Pancreas (tissue), 10 donors: Measurements from ENCODE around the gene SCTR. TPM values are rescaled to one million over a fixed set of nuclear protein-coding genes. Genes with fewer than 3 reads are reported as not detected.

Experiments used
- ATAC-seq, 4 donors: fragments of 200-7000 bp; cut with Tn5 transposase; one replicate each; pipeline versions ENCODE4 v1.8.0 to v1.9.1; 2020; ENCODE audit warnings: mild to moderate bottlenecking in 4 of 4, moderate library complexity in 4 of 4
- DNase-seq, 6 donors: peaks; one replicate each; pipeline ENCODE4 v3.0.0-alpha.2; 2020
- FAIRE-seq: peaks from 2 replicates; lab custom pipeline; 2012; peaks lifted over from hg19 to GRCh38; lab: Jason Lieb, UNC
- H3K27ac ChIP-seq, 4 donors: fragments of 200-600 bp; sonication (generic); 1 replicate in 3 of 4; 2 replicates in 1 of 4; pipeline versions ENCODE4 v1.5.0 to v1.8.0; 2020
- H3K27me3 ChIP-seq, 4 donors: fragments of 200-600 bp; one replicate each; pipeline ENCODE4 v1.8.0; 2021
- H3K36me3 ChIP-seq, 3 donors: fragments of 200-600 bp; sonication (generic) in 1 of 3; one replicate each; pipeline versions ENCODE4 v1.5.0 to v1.8.0; 2020 to 2021
- H3K4me1 ChIP-seq, 3 donors: fragments of 200-600 bp; one replicate each; pipeline ENCODE4 v1.8.0; 2021
- H3K4me3 ChIP-seq, 4 donors: fragments of 200-600 bp; sonication (generic) in 2 of 4; one replicate each; pipeline versions ENCODE4 v1.5.0 to v1.8.0; 2020 to 2021
- H3K9me3 ChIP-seq, 4 donors: fragments of 200-600 bp; one replicate each; pipeline ENCODE4 v1.8.0; 2021
- WGBS, 2 donors: extraction: QIAGEN DNeasy Blood & Tissue Kit; methylation state at CpG; one replicate each; pipeline ENCODE4 v1.1.7; 2013; 5-methylcytosine and 5-hydroxymethylcytosine counted together
- intact Hi-C, 3 donors: fragments of 100-400 bp; cut with DNase I; formaldehyde crosslinking; loops; one replicate each; pipeline versions ENCODE4 v1.11.1 to v1.14.2; 2022
- polyA plus RNA-seq, 2 donors: library from polyadenylated mRNA; stranded (reverse); fragments of 200-250 nt; gene quantifications; one replicate each; pipeline ENCODE4 v1.2.3, GENCODE V29; 2013
- total RNA-seq, 6 donors: library from RNA; stranded (reverse); fragmentation: NEBNext Ultra II Directional in 4 of 6; extraction: Animal tissue kit (Norgen Biotek cat#: 25700) in 4 of 6; gene quantifications; one replicate each; pipeline versions ENCODE4 v1.2.1 to v1.2.4, GENCODE V29; 2021 to 2023
- TF ChIP-seq, protein P1 (sequence below), 4 donors: fragments of 200-600 bp; sonication (generic) in 3 of 4; IDR thresholded peaks; one replicate each; pipeline versions ENCODE4 v1.5.0 to v1.8.0; 2021; ENCODE audit warnings: antibody characterized with exemption in 4 of 4
- donor health status: healthy with polysubstance abuse.
- donor health status: DM: no; HTN: no; CAD: no; lungs with moderate emphysema.
- donor health status: DM: no; HTN: no; CAD: no.
- donor health status: control.
- donor health status: control.
- donor health status: Bipolar disorder and iron deficiency.
- donor health status: DM: yes; HTN: yes; CAD: no.
- donor health status: DM: no; HTN: no; CAD: no.
- donor health status: DM: no; HTN: no; CAD: no.
- donor health status: DM: yes; HTN: yes; CAD: no.

Gene SCTR
- total and polyA plus RNA-seq, 8 donors = 31.9 to 1,263 (median 84.7) TPM

DNA sequence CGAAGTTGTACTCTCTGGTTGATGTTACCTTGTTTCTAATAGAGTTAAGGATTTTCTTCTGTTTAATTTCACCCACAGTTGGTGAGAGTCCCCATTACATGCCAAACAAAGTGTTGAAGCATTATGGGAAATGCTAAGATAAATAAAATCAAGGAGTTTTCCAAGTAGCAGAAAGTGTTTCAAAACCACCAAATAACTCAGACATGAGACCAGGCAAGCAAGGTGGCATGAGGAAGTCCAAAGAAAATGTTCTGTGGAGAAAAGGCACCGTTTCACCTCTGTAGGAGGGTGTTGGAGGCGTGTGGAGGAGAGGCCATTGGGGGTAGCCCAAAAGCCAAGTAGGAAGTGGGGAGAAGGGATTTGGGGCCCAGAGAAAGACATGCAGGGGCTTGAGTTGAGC, 28.6 kb upstream of the SCTR start:
- peak overlapping the region; percentile 10 to 88 (median 59) for H3K27ac ChIP-seq
- TF ChIP-seq, protein P1, sequence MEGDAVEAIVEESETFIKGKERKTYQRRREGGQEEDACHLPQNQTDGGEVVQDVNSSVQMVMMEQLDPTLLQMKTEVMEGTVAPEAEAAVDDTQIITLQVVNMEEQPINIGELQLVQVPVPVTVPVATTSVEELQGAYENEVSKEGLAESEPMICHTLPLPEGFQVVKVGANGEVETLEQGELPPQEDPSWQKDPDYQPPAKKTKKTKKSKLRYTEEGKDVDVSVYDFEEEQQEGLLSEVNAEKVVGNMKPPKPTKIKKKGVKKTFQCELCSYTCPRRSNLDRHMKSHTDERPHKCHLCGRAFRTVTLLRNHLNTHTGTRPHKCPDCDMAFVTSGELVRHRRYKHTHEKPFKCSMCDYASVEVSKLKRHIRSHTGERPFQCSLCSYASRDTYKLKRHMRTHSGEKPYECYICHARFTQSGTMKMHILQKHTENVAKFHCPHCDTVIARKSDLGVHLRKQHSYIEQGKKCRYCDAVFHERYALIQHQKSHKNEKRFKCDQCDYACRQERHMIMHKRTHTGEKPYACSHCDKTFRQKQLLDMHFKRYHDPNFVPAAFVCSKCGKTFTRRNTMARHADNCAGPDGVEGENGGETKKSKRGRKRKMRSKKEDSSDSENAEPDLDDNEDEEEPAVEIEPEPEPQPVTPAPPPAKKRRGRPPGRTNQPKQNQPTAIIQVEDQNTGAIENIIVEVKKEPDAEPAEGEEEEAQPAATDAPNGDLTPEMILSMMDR (IDR thresholded peaks at IDR 0.05) = no peak
- no peaks in the 10 kb centered on the region for H3K9me3 ChIP-seq
- no peak for ATAC-seq
- DNase-seq = no peak
- intact Hi-C loops = no loop called here
- peaks cover 38 to 63% (median 53%) of the 10 kb centered on the region in 3 donors for H3K4me1 ChIP-seq
- no peaks in the 10 kb centered on the region for H3K27me3 ChIP-seq
- no peak overlapping the region for H3K4me3 ChIP-seq
- no peaks in the 10 kb centered on the region for H3K36me3 ChIP-seq
- FAIRE-seq = no peak
- 73 to 76% methylated on average over 3 of the region's 3 CpGs for WGBS, 2 donors

DNA sequence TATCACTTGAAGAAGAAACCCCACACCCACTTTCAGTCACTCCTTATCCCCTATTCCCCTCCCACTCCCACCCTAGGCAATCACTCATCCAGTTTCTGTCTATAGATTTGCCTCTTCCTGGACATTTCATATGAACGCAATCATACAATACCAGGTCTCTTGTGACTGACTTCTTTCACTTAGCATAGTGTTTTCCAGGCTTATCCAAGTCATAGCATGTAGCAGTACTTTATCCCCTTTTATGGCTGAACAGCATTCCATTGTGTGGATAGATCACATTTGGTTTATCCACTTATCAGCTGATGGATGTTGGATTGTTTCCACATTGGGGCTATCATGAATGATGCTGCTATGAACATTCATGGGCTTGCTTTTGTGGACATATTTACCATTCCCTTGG, 26.6 kb upstream of the SCTR start:
- WGBS, 2 donors = 92 to 97% methylated on average over 1 of the region's 1 CpG
- DNase-seq (no peak), FAIRE-seq (no peak), ATAC-seq (no peak)
- Histone ChIP-seq H3K4me1 (peaks cover 38 to 70% (median 62%) of the 10 kb centered on the region in 3 donors), H3K4me3 (no peak overlapping the region), H3K27me3 (no peaks in the 10 kb centered on the region), H3K27ac (peak overlapping the region in 2 of 4 donors; percentile 83 to 93), H3K36me3 (no peaks in the 10 kb centered on the region), H3K9me3 (no peaks in the 10 kb centered on the region)
- TF ChIP-seq, protein P1 (IDR thresholded peaks at IDR 0.05) = no peak
- intact Hi-C loops = no loop called here

DNA sequence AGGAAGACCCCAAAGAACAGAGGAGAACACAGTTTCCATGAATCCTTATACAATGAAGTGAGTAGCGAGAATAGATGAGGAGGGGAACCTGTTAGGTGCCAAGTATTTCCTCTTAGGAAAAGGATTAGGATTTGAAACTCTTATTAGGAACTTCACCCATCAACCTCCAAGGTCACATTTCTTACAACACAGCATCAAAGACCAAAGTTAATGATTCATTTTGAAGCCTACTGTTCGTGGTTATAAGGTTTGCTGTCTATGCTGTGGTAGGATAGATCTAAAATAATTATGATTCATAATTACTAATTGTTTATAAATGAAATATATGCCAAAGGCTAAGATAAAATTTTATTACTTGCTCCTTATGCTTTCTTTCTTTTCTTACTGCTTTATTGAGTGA, 26.1 kb upstream of the SCTR start:
- Histone ChIP-seq H3K27ac (peak overlapping the region in 2 of 4 donors; percentile 83 to 93), H3K9me3 (no peaks in the 10 kb centered on the region), H3K4me3 (no peak overlapping the region), H3K4me1 (peaks cover 35 to 70% (median 61%) of the 10 kb centered on the region in 3 donors), H3K36me3 (no peaks in the 10 kb centered on the region), H3K27me3 (no peaks in the 10 kb centered on the region)
- no peak for FAIRE-seq
- intact Hi-C loops = no loop called here
- WGBS, 2 donors = 42 to 47% methylated on average over 2 of the region's 2 CpGs
- DNase-seq = no peak
- peak; percentile 39 to 68 (median 60) for ATAC-seq
- TF ChIP-seq, protein P1 (IDR thresholded peaks at IDR 0.05) = no peak

DNA sequence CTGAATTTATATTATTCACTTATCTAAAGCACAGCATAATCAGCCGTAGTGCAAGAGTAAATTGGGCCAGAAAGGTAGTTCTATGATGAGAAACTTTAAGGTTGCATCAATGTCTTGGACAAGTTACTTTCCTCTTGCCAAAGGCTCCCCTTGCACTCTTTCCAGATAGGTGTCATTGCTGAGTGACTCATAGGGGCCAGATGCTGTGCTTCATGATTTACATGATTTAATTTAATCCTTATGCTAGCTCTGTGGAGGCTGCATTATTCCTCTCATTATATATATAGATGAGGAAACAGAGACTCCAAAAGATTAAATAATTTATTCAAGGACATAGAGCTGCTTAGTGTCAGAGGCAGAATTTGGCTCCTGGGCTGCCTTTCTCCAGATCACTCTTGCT, 25.0 kb upstream of the SCTR start:
- 57 to 59% methylated on average over 1 of the region's 1 CpG for WGBS, 2 donors
- intact Hi-C loops = no loop called here
- Histone ChIP-seq H3K36me3 (no peaks in the 10 kb centered on the region), H3K9me3 (no peaks in the 10 kb centered on the region), H3K27ac (peak overlapping the region in 3 of 4 donors; percentile 52 to 93 (median 92)), H3K4me1 (peaks cover 26 to 60% (median 50%) of the 10 kb centered on the region in 3 donors), H3K4me3 (no peak overlapping the region), H3K27me3 (no peaks in the 10 kb centered on the region)
- peak in 1 of 6 donors; percentile 51 for DNase-seq
- peak; percentile 2 to 58 (median 30) for ATAC-seq
- TF ChIP-seq, protein P1 (IDR thresholded peaks at IDR 0.05) = no peak
- FAIRE-seq = no peak

DNA sequence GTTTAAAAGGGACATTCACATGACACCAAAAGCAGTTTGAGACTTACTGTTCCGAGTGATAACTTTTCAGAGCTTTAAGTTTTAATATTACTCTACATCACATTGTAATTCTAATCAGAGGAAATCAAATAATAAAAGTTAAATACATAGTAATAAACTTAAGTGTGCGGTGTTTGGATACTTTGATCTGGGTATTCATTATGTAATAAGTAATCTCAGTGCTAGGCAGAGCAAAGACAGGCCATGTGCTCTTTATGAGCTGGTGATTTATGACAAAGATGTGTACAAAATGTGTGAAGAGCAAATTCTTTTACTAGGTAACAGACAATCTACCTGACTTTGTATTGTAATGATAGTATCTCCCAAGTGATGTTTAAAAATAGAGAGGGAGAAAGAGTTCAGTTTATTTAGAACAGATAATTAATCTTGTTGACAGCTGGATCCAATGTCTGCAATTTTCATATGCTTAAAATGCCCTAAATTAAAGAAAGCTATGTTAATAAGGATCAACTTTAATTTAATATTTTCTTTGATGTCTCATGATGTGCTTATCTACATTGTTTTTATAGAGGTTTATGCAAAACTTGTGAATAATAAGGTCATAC, 24.3 kb upstream of the SCTR start:
- peak overlapping the region in 3 of 4 donors; percentile 13 to 93 (median 92) for H3K27ac ChIP-seq
- FAIRE-seq (no peak), DNase-seq (no peak), ATAC-seq (no peak)
- intact Hi-C loops = no loop called here
- no peaks in the 10 kb centered on the region for H3K9me3 ChIP-seq
- no peaks in the 10 kb centered on the region for H3K27me3 ChIP-seq
- no peaks in the 10 kb centered on the region for H3K36me3 ChIP-seq
- TF ChIP-seq, protein P1 (IDR thresholded peaks at IDR 0.05) = no peak
- 39 to 41% methylated on average over 2 of the region's 2 CpGs for WGBS, 2 donors
- no peak overlapping the region for H3K4me3 ChIP-seq
- peaks cover 20 to 54% (median 50%) of the 10 kb centered on the region in 3 donors for H3K4me1 ChIP-seq
